WTC11 (cell line): ENCODE results near the gene ZNF670.

ENCODE experiments used
- ESRRA ChIP-seq: sonication (generic); formaldehyde crosslinking; IDR thresholded peaks from 2 replicates; pipeline ENCODE4 v1.8.1; 2022; ENCODE audit warnings: mild to moderate bottlenecking, missing genetic modification reagents, borderline replicate concordance
- ETV6 ChIP-seq: sonication (generic); formaldehyde crosslinking; IDR thresholded peaks from 2 replicates; pipeline ENCODE4 v1.8.1; 2022; ENCODE audit warnings: mild to moderate bottlenecking, missing genetic modification reagents
- TEAD1 ChIP-seq: sonication (generic); formaldehyde crosslinking; IDR thresholded peaks from 2 replicates; pipeline ENCODE4 v1.8.0; 2022; ENCODE audit warnings: mild to moderate bottlenecking, missing genetic modification reagents
- ZNF121 ChIP-seq: sonication (generic); formaldehyde crosslinking; IDR thresholded peaks from 2 replicates; pipeline ENCODE4 v1.8.0; 2023; ENCODE audit warnings: missing genetic modification reagents
- ZNF138 ChIP-seq: sonication (generic); formaldehyde crosslinking; conservative IDR thresholded peaks from 2 replicates; pipeline ENCODE4 v1.8.1; 2022; ENCODE audit warnings: mild to moderate bottlenecking, moderate library complexity, missing genetic modification reagents
- TF ChIP-seq, protein P1 (sequence below): fragments of 200-600 bp; IDR thresholded peaks from 2 replicates; pipeline ENCODE4 v1.8.0; 2022; ENCODE audit warnings: antibody characterized with exemption
- TF ChIP-seq, protein P2 (sequence below): sonication (generic); formaldehyde crosslinking; IDR thresholded peaks from 2 replicates; pipeline ENCODE4 v1.8.1; 2022; ENCODE audit warnings: missing genetic modification reagents, borderline replicate concordance
- TF ChIP-seq, protein P3 (sequence below): sonication (generic); formaldehyde crosslinking; IDR thresholded peaks from 2 replicates; pipeline ENCODE4 v1.8.0; 2022; ENCODE audit warnings: mild to moderate bottlenecking, missing genetic modification reagents
- TF ChIP-seq, protein P4 (sequence below): sonication (generic); formaldehyde crosslinking; IDR thresholded peaks from 2 replicates; pipeline ENCODE4 v1.8.0; 2023; ENCODE audit warnings: missing genetic modification reagents
- TF ChIP-seq, protein P5 (sequence below): sonication (generic); formaldehyde crosslinking; IDR thresholded peaks from 2 replicates; pipeline ENCODE4 v1.8.1; 2022; ENCODE audit warnings: low read depth, mild to moderate bottlenecking, moderate library complexity, missing genetic modification reagents, borderline replicate concordance

DNA sequence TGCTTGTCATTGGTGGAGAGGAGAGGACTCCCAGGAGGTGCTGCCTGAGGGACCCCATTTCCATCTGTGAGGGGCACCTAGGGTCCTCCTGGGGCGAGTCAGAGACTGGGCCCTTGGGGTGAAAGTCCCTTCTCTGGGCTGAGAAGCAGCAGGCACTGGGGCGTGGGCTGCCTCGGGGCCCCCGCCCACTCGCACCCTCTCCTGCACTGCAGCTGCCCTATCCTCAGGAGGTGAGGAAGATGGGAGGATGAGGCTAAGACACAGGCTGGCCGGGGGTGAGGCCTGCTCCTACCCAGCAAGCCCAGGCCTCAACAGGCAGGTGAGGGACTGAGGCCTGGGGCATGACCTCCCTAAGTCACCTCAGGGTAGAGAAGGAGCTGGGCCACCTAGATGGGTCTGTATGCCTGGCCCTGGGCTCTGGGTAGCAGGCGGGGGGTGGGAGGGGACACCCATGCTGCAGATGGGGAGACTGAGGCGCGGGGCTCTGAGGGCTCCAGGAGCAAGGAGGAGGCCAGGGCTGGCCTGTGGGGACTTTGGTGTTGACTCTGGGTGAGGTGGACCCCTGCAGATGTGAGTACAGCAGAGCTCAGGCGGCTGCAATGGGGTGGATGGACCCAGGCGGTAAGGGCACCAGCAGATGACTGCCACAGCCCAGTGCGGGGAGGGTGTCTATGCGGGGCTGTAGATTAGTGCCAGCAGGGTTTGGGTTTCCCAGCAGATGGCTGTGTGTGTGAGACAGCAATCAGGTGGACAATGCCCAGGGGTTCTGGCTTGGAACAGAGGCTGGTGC is 35.9 kb upstream of the ZNF670 start:
- TF ChIP-seq ZNF121 (CRISPR knock-in tag) (no peak), ZNF138 (CRISPR knock-in tag) (no peak), TEAD1 (CRISPR knock-in tag) (no peak), ESRRA (CRISPR knock-in tag) (no peak), ETV6 (CRISPR knock-in tag) (no peak)
- TF ChIP-seq, protein P1, sequence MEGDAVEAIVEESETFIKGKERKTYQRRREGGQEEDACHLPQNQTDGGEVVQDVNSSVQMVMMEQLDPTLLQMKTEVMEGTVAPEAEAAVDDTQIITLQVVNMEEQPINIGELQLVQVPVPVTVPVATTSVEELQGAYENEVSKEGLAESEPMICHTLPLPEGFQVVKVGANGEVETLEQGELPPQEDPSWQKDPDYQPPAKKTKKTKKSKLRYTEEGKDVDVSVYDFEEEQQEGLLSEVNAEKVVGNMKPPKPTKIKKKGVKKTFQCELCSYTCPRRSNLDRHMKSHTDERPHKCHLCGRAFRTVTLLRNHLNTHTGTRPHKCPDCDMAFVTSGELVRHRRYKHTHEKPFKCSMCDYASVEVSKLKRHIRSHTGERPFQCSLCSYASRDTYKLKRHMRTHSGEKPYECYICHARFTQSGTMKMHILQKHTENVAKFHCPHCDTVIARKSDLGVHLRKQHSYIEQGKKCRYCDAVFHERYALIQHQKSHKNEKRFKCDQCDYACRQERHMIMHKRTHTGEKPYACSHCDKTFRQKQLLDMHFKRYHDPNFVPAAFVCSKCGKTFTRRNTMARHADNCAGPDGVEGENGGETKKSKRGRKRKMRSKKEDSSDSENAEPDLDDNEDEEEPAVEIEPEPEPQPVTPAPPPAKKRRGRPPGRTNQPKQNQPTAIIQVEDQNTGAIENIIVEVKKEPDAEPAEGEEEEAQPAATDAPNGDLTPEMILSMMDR: no peak
- TF ChIP-seq, protein P2, sequence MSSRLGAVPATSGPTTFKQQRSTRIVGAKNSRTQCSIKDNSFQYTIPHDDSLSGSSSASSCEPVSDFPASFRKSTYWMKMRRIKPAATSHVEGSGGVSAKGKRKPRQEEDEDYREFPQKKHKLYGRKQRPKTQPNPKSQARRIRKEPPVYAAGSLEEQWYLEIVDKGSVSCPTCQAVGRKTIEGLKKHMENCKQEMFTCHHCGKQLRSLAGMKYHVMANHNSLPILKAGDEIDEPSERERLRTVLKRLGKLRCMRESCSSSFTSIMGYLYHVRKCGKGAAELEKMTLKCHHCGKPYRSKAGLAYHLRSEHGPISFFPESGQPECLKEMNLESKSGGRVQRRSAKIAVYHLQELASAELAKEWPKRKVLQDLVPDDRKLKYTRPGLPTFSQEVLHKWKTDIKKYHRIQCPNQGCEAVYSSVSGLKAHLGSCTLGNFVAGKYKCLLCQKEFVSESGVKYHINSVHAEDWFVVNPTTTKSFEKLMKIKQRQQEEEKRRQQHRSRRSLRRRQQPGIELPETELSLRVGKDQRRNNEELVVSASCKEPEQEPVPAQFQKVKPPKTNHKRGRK: no peak
- TF ChIP-seq, protein P3, sequence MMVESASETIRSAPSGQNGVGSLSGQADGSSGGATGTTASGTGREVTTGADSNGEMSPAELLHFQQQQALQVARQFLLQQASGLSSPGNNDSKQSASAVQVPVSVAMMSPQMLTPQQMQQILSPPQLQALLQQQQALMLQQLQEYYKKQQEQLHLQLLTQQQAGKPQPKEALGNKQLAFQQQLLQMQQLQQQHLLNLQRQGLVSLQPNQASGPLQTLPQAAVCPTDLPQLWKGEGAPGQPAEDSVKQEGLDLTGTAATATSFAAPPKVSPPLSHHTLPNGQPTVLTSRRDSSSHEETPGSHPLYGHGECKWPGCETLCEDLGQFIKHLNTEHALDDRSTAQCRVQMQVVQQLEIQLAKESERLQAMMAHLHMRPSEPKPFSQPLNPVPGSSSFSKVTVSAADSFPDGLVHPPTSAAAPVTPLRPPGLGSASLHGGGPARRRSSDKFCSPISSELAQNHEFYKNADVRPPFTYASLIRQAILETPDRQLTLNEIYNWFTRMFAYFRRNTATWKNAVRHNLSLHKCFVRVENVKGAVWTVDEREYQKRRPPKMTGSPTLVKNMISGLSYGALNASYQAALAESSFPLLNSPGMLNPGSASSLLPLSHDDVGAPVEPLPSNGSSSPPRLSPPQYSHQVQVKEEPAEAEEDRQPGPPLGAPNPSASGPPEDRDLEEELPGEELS (CRISPR knock-in tag): no peak
- TF ChIP-seq, protein P4, sequence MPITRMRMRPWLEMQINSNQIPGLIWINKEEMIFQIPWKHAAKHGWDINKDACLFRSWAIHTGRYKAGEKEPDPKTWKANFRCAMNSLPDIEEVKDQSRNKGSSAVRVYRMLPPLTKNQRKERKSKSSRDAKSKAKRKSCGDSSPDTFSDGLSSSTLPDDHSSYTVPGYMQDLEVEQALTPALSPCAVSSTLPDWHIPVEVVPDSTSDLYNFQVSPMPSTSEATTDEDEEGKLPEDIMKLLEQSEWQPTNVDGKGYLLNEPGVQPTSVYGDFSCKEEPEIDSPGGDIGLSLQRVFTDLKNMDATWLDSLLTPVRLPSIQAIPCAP (CRISPR knock-in tag): no peak
- TF ChIP-seq, protein P5, sequence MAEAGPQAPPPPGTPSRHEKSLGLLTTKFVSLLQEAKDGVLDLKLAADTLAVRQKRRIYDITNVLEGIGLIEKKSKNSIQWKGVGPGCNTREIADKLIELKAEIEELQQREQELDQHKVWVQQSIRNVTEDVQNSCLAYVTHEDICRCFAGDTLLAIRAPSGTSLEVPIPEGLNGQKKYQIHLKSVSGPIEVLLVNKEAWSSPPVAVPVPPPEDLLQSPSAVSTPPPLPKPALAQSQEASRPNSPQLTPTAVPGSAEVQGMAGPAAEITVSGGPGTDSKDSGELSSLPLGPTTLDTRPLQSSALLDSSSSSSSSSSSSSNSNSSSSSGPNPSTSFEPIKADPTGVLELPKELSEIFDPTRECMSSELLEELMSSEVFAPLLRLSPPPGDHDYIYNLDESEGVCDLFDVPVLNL (CRISPR knock-in tag): no peak
